ENCODE data around the gene CRY2.
"Not testable (repeated sequence)": the region's sequence is repeated elsewhere in the genome, so short reads cannot be mapped to it uniquely, and the experiment has no call there.

CRY2 gene

DNA sequence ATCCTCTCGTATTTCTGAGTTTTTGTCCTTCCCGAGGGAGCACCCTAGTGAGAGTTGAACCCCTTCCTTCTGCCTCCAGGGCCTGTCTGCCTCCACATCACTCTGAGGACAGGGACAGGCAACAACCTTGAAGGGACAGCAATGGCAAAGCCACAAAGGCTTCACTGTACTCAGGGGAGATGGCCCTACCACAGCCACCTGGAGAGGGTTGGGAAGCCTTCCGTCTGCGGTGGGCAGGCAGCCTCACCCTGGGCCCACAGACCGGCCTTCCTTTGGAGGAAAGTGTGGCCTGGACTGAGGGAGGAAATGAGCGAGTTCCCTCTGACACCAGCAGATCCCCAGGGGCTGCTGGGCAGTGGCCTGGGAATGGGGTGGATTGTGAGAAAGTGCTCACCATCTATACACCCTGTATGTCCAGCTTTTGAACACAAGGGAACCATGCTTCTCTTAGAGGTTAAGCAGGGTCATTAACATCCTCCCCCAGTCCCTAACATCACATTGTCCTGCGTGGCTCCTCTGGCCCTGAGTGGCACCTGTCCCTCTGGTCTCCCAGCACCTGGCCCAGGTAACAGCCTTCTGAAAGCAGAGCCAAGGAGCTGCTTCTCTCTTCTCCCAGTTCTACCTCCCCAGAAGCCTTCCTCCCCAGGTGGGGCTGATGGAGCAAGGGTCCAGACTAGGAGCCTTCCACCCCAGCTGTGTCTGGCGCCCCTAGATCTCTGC is 35.5 kb upstream of the CRY2 start:
- DNase-seq (ENCODE audit: low spot score): no peak

DNA sequence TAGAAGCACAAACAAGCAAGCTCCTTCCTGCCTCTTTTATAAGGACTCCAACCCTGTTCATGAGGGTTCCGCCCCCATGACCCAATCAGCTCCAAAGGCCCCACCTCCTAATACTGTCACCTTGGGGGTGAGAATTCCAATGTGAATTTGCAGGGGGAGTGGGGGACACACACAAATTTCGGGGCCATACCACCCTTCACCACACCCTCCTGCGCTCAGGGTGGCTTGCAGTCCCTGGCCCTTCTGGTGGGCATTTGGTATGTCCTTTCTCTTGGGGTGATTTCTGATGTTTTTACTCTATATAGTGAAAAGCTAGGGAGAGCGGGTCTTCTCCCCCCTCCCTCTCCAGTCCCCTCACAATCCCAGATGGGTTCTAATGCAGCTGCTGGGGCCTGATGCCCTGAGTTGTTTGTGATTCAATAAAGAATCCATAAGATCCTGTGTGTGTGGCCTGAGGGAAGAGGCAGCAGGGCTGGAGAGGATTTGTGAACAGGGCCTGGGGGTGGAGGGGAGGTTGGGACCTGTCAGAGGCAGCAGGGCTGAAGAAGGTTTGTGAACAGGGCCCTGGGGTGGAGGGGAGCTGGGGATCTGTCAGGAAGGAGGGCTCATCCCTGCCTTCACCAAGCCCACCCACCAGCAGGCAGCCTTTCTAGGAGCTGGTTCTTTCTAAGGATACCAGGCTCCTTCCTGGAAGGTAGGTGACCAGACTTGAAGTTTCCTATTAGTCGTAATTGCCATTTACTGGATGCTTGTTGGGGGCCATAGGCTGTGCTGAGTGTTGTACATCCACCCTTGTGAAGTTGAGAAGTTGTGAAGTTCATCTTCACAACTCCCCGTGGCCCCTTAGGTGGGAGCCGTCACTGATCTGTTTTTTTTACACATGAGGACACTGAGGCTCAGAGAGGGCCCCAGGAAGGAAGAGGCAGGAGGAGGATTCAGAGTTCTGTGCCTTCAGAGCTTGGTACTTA is 34.4 kb upstream of the CRY2 start:
- DNase-seq (ENCODE audit: low spot score): no peak

DNA sequence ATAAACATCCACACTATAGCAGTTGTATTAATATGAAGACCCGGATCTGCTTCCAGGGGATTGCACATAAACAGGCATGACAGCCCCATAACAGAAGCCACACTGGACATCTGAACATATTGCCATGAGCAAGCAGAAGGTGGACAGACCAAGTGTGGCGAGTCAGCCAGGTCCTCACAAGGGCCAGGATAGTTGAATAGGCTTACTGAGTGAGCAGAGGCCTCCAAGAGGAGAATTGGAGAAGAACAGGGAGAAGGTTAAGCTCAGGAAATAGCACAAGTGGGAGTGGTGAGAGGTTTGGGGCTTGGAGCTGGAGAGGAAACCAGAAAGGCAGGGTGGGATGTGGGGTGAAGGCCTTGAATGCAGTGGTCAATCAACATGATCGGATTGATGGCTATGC is 31.5 kb upstream of the CRY2 start:
- no peak for DNase-seq (ENCODE audit: low spot score)

GRCh38 chr11:45816614-45817013 is 30.7 kb upstream of the CRY2 start:
- DNase-seq (ENCODE audit: low spot score): no peak

DNA sequence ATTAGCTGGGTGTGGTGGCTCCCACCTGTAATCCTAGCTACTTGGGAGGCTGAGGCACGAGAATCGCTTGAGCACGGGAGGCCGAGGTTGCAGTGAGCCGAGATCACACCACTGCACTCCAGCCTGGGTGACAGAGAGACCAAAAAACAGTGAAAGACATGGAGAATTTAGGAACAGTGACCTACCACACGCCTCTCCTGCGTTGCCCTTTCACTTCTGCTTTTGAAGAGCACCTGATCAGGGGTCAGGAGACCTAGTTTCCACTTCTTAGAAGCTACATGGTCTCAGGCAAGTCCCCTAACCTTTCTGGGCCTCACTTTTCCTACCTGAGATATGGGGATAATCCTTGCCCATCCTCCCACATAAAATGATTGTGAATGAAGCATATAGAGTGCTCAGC is 30.1 kb upstream of the CRY2 start:
- no peak for DNase-seq (ENCODE audit: low spot score)

DNA sequence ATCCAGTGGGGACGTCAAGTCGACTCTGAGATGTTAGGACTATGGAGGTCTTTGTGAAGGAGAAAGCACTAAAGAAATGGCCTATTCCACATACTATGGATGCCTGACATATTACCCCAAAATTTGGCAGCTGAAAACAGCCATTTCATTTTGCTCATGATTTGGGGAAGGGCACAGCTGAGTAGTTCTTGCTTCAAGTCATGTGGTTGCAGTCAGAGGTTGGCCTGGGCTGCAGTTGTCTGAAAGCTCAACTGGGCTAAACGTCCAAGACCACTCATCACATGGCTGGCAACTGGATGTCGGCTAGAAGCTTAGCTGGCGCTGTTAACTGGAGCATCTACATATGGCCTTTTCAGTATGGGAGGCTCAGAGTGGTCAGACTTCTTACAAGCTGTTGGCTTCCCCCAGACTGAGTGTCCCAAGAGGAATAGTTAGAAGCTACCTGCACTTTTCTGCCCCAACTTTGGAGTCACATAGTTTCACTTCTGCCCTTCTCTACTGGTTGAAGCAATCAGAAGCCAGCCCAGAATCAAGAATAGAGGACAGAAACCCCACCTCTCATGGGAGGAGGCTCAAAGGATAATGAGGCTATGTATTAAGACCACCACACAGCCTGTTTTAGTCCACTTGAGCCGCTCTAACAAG is 28.2 kb upstream of the CRY2 start:
- DNase-seq (ENCODE audit: low spot score): no peak

DNA sequence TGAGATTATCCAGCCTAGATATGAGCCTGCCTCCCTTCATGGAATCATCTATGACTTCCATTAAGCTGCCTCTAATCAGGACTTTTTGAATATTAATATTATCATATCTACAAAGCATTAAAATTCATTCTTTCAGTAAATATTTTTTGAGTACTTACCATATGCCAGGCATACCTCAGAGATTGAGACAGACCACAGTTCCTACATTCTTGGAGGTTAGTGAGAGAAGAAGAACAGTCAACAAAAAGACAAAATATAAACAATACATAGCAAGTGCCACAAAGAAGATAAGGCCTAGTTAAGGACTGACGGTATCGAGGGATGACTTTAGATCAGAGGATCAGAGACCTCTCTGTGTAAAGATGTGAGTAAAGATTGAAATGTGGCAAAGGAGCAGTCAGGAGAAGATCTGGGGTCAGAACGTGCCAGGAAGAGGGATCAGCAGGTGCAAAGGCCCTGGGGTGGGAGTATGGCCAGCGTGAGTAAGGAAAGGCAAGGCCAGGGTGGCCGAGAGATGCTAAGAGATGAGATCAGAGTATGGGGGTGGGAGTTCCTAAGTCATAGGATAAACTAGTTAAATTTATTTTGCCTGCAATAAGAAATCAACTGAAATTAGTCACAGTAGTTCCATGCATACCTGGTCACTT is 26.9 kb upstream of the CRY2 start:
- no peak for DNase-seq (ENCODE audit: low spot score)

- not testable (repeated sequence) for DNase-seq (ENCODE audit: low spot score)
Observed at GRCh38 chr11:45826492-45826891, 20.8 kb upstream of the CRY2 start.

GRCh38 chr11:45827123-45827522 is 20.2 kb upstream of the CRY2 start:
- DNase-seq (ENCODE audit: low spot score): no peak

DNA sequence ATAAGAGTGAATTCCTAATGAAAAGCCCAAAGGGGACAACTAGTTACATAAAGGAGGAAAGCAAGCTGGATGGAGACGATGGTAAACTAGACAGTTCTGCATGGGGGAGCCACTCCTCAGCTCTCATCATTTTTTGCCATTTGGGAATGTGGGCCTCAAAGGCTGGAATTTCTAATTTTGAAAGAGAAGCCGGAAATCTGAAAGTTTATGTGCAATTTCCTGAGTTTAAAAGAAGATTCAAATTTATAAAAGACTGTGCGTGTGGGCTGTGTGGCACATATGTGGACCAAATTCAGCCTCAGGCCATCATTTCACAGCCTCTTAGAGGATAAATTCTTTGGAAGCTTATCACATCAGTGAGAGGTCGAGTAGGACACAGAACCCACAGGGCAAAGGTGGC is 18.3 kb upstream of the CRY2 start:
- no peak for DNase-seq (ENCODE audit: low spot score)

DNA sequence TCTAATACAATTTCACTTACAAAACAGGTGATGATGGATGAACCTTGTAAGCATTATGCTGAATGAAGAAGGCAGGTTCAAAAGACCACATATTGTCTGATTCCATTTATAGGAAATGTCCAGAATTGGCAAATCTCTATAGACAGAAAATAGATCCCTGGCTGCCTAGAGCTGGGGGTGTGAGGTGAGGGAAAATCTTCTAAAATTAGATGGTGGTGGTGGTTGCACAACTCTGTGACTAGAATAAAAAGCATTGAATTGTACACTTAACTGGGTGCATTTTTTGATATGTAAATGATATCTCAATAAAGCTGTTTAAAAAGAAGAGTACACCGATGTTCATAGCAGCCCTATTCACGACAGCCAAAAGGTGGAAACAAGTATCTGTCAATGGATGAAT is 16.7 kb upstream of the CRY2 start:
- DNase-seq (ENCODE audit: low spot score): no peak

DNA sequence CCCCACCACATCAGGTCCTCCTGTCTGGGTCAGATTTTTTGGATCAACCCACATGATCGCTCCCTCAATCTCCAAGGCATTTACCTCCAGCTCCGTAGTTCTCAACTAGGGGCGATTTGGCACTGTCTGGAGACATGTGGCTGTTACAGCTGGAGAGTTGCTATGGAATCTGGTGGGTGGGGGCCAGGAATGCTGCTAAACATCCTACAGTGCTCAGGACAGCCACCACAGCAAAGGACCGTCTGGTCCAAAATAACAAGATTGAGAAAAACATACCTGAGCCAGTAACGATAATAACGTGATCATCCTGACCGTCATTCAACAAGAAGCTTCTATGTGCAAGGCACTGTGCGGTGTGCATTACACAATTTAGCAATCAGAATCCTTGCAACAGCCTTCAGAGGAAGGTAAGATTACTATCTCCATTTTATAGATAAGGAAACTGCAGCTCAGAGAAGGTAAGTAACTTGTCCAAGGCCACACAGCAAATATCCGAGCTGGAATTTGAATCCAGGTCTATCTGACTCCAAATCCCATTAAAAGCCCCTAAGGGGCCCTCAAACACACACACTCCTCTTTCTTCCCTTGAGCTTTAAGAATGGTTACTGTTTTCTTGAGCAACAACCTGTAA is 14.3 kb upstream of the CRY2 start:
- DNase-seq (ENCODE audit: low spot score): no peak

DNA sequence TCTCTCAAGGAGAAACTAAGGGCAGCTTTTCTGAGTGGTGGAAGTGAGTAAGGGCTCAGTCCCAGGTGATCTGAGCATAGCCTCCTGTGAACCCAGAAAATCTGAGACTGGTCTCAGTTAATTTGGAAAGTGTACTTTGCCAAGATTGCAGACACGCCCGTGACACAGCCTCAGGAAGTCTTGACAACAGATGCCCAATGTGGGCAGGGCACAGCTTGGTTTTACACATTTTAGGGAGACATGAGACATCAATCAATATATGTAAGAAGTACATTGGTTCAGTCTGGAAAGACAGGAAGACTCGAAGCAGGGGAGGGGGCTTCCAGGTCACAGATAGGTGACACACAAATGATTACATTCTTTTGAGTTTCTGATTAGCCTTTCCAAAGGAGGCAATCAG is 13.5 kb upstream of the CRY2 start:
- DNase-seq (ENCODE audit: low spot score): no peak

- no peak for DNase-seq (ENCODE audit: low spot score)
Observed at GRCh38 chr11:45834298-45834756, 12.9 kb upstream of the CRY2 start.

GRCh38 chr11:45839204-45839603 is 8.1 kb upstream of the CRY2 start:
- DNase-seq (ENCODE audit: low spot score): no peak

DNA sequence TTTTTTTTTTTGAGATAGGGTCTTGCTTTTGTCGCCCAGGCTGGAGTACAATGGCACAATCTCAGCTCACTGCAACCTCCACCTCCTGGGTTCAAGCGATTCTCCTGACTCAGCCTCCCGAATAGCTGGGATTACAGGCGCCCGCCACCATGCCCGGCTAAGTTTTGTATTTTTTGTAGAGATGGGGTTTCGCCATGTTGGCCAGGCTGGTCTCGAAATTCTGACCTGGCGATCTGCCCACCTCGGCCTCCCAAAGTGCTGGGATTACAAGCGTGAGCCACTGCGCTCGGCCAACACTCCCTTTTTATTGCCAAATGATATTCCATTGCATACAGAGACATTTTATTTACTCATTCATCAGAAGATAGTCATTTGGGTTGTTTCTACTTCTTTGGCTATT is 7.0 kb upstream of the CRY2 start:
- DNase-seq (ENCODE audit: low spot score): not testable (repeated sequence)

DNA sequence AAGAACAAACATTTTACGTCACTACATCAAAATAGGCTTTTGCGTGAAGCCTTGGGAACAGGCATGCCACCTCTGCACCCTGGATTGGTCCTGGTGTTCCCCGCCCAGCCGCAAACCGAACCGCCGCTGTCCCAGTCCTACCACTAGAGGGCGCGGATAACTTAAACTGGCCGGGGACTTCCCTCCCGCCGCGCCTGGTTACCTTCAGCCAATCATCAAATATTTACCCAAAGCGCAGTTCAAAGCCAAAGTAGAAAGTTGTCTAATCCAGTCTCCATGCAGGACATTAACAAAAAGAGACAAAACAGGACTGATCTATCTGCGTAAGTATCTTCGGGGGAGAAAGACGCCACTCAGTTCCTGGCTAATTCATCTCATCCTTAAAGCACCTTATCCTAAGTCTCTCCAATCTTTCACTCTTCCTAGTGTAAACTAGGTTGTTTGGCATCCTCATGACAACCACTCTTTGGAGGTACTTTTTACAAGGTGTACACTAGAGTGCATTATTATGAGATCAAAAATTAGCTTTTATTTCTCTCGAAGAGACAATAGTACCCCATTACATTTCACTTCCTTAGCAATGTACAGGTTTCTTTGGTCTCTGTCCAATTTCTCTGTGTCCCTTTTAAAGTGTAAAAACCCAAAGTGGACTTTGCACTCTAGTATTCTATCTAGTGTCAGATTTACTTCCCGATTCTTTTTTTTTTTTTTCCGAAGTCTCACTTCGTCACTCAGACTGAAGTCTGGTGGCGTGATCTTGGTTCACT is 3.9 kb upstream of the CRY2 start:
- peak; percentile 88 for DNase-seq (ENCODE audit: low spot score)

DNA sequence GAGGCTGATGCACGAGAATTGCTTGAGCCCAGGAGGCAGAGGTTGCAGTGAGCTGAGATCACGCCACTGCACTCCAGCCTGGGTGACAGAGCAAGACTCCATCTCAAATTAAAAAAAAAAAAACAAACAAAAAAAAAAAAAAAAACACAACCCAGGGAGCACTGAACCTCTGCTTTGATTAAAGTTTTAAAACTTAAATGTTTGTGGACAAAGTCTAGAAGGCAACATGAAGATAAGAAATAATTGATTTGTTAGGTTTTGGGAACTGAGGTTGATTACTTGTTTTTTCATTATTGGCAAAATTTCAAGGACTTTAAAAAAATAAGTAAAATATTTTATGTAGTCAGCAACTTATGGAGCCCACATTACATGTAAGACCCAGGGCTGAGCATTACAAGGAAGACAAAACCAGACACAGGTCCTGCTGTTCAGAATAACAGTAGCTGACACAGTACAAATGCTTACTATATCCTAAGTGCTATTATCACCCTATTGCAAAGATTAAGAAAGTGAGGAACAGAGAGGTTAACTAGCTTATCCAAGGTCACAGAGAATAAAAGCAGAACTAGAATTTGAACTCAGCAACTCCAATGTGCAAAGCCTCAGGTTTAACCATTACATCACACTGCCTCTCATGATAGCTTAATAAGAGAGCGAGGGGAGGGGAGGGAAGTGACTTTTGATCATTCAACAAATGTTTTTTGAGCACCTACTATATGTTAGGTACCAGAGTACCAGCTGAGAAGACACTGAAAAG is 2.3 kb upstream of the CRY2 start:
- DNase-seq (ENCODE audit: low spot score): no peak

- DNase-seq (ENCODE audit: low spot score): no peak
Observed at GRCh38 chr11:45846174-45846675, 1.1 kb upstream of the CRY2 start.

GRCh38 chr11:45847911-45848316 is 639 bp downstream of the CRY2 start:
- DNase-seq (ENCODE audit: low spot score): peak; percentile 25

Measured in CD4-positive, alpha-beta T cell treated with Interleukin-6 at 100 ng/mL for 8 hours (primary cell).